GM23338 (cell line): ENCODE data around the gene PRCD. TPM values are rescaled to one million over a fixed set of nuclear protein-coding genes. Genes with fewer than 3 reads are reported as not detected.

ENCODE experiments used
- ATAC-seq: fragments of 200-7000 bp; cut with Tn5 transposase; 3 replicates; pipeline ENCODE4 v1.9.1; 2020
- DNase-seq: peaks from one replicate; pipeline ENCODE4 v3.0.0-alpha.2; 2015; ENCODE audit warnings: low spot score
- H2AFZ ChIP-seq: fragments of 200-600 bp; sonication (generic); 2 replicates; pipeline ENCODE4 v1.8.0; 2016; ENCODE audit warnings: antibody characterized with exemption, mild to moderate bottlenecking, moderate library complexity
- H3F3A ChIP-seq: fragments of 200-600 bp; sonication (generic); replicated peaks from 2 replicates; pipeline ENCODE4 v1.8.0; 2017; ENCODE audit warnings: antibody characterized with exemption, mixed run types, low read depth
- H3K27ac ChIP-seq: fragments of 200-600 bp; sonication (generic); 2 replicates; pipeline ENCODE4 v1.6.1; 2016; ENCODE audit warnings: low read depth
- H3K27me3 ChIP-seq: fragments of 200-600 bp; sonication (generic); 2 replicates; pipeline ENCODE4 v1.8.0; 2016; ENCODE audit warnings: mild to moderate bottlenecking, mixed run types, moderate library complexity; ENCODE audit not compliant: insufficient read depth
- H3K36me3 ChIP-seq: fragments of 200-600 bp; sonication (generic); 2 replicates; pipeline ENCODE4 v1.8.0; 2016; ENCODE audit warnings: mild to moderate bottlenecking; ENCODE audit not compliant: insufficient read depth
- H3K4me1 ChIP-seq: fragments of 200-600 bp; sonication (generic); 2 replicates; pipeline ENCODE4 v1.8.0; 2016; ENCODE audit warnings: mild to moderate bottlenecking, moderate library complexity; ENCODE audit not compliant: insufficient read depth
- H3K4me2 ChIP-seq: fragments of 200-600 bp; sonication (generic); 2 replicates; pipeline ENCODE4 v1.7.1; 2017; ENCODE audit warnings: mixed run types
- H3K4me3 ChIP-seq: fragments of 200-600 bp; sonication (generic); 2 replicates; pipeline ENCODE4 v1.6.1; 2016; ENCODE audit warnings: mixed run types
- H3K79me2 ChIP-seq: fragments of 200-600 bp; sonication (generic); replicated peaks from 2 replicates; pipeline ENCODE4 v1.8.0; 2017; ENCODE audit warnings: mild to moderate bottlenecking; ENCODE audit not compliant: insufficient read depth
- H3K9me2 ChIP-seq: fragments of 200-600 bp; sonication (generic); 2 replicates; pipeline ENCODE4 v1.8.0; 2017; ENCODE audit not compliant: insufficient read depth
- H4K20me1 ChIP-seq: fragments of 200-600 bp; sonication (generic); replicated peaks from 2 replicates; pipeline ENCODE4 v1.8.0; 2017; ENCODE audit warnings: mild to moderate bottlenecking; ENCODE audit not compliant: insufficient read depth
- H3K27ac Mint-ChIP-seq: 2 replicates; pipeline ENCODE4 v1.8.0; 2020; ENCODE audit warnings: inconsistent platforms, mild to moderate bottlenecking, moderate library complexity, mixed read lengths
- H3K27me3 Mint-ChIP-seq: 3 replicates; pipeline ENCODE4 v1.8.0; 2022; ENCODE audit warnings: low read depth, mild to moderate bottlenecking, moderate library complexity, mixed read lengths, inconsistent platforms; ENCODE audit not compliant: insufficient read depth, poor library complexity
- H3K36me3 Mint-ChIP-seq: 3 replicates; pipeline ENCODE4 v1.8.0; 2021; ENCODE audit warnings: low read depth, mild to moderate bottlenecking, inconsistent platforms, moderate library complexity, mixed read lengths
- H3K4me1 Mint-ChIP-seq: 3 replicates; pipeline ENCODE4 v1.8.0; 2020; ENCODE audit warnings: mild to moderate bottlenecking, inconsistent platforms, mixed read lengths
- H3K4me3 Mint-ChIP-seq: 3 replicates; pipeline ENCODE4 v1.8.0; 2021; ENCODE audit warnings: moderate library complexity, mild to moderate bottlenecking, inconsistent platforms, mixed read lengths
- H3K9me3 Mint-ChIP-seq: 3 replicates; pipeline ENCODE4 v1.8.0; 2020; ENCODE audit warnings: moderate library complexity, mild to moderate bottlenecking, inconsistent platforms, mixed read lengths
- CREB1 ChIP-seq: fragments of 250-450 bp; sonication (Bioruptor Pico); IDR thresholded peaks from 2 replicates; pipeline ENCODE4 v1.5.0; 2020; ENCODE audit warnings: low read depth, mild to moderate bottlenecking, moderate library complexity
- CTCF ChIP-seq, 2 experiments: fragments of 200-600 bp in 1 of 2; sonication (generic) in 1 of 2; conservative IDR thresholded peaks; 2 replicates each; pipeline versions ENCODE4 v1.5.1 to v1.6.1; 2016 to 2017; ENCODE audit warnings: antibody characterized with exemption in 2 of 2, low read depth in 2 of 2, mild to moderate bottlenecking in 2 of 2, moderate library complexity in 1 of 2
- ETS1 ChIP-seq: IDR thresholded peaks from 2 replicates; pipeline ENCODE4 v1.6.1; 2016; ENCODE audit warnings: antibody characterized with exemption
- EZH2 ChIP-seq: fragments of 200-600 bp; sonication (generic); IDR thresholded peaks from one replicate; pipeline ENCODE4 v1.8.0; 2017; ENCODE audit warnings: antibody characterized with exemption, mild to moderate bottlenecking, low read depth; ENCODE audit not compliant: unreplicated experiment
- JUNB ChIP-seq: IDR thresholded peaks from one replicate; pipeline ENCODE4 v1.6.1; 2016; ENCODE audit warnings: antibody characterized with exemption; ENCODE audit not compliant: unreplicated experiment
- NANOG ChIP-seq: IDR thresholded peaks from 2 replicates; pipeline ENCODE4 v1.6.1; 2016; ENCODE audit warnings: antibody characterized with exemption, borderline replicate concordance
- POLR2AphosphoS5 ChIP-seq: IDR thresholded peaks from 2 replicates; pipeline ENCODE4 v1.6.1; 2016; ENCODE audit warnings: antibody characterized with exemption, low read depth
- REST ChIP-seq: IDR thresholded peaks from one replicate; pipeline ENCODE4 v1.6.1; 2018; ENCODE audit warnings: antibody characterized with exemption; ENCODE audit not compliant: unreplicated experiment
- ZNF114 ChIP-seq: fragments of 250-450 bp; sonication (Bioruptor Pico); IDR thresholded peaks from 2 replicates; pipeline ENCODE4 v1.5.0; 2020; ENCODE audit warnings: mild to moderate bottlenecking, moderate library complexity
- ZNF331 ChIP-seq: fragments of 250-450 bp; sonication (Bioruptor Pico); IDR thresholded peaks from 2 replicates; pipeline ENCODE4 v1.5.0; 2020; ENCODE audit warnings: low read depth, mild to moderate bottlenecking, moderate library complexity
- ZNF462 ChIP-seq: fragments of 250-450 bp; sonication (Bioruptor Pico); IDR thresholded peaks from 2 replicates; pipeline ENCODE4 v1.5.0; 2020; ENCODE audit warnings: mild to moderate bottlenecking, moderate library complexity
- polyA plus RNA-seq: library from polyadenylated mRNA; unstranded; fragments of >200 nt; fragmentation: Nextera tagmentation; extraction: Ambion mirVana; gene quantifications from 2 replicates; pipeline ENCODE4 v1.2.1, GENCODE V29; 2016
- total RNA-seq: library from RNA; depleted of rRNA; stranded (reverse); fragments of >200 nt; shearing (Covaris generic); gene quantifications from 2 replicates; pipeline ENCODE4 v1.2.3, GENCODE V29; 2014

PRCD gene
- total and polyA plus RNA-seq, 2 experiments from 2014 or later, result 0.38 to 1.6 TPM

GRCh38 chr17:76502341-76503211 lies 37.3 kb upstream of the PRCD start (continued):
- no peak for TF ChIP-seq EZH2
- no peak for TF ChIP-seq JUNB

GRCh38 chr17:76504117-76504516 lies 35.7 kb upstream of the PRCD start:
- Histone ChIP-seq H3K79me2 (peaks cover 3% of the 10 kb centered on the region; the same call in 1 of the 2 replicates), H3K36me3 (no peaks in the 10 kb centered on the region), H3K4me1 (peaks cover 15% of the 10 kb centered on the region; the same call in 1 of the 2 replicates), H3K9me2 (no peaks in the 10 kb centered on the region), H3F3A (0 out of 2 replicates have a peak, but pooled peaks cover 3% of the 10 kb centered on the region), H4K20me1 (no peaks in the 10 kb centered on the region; the same call in 1 of the 2 replicates), H3K4me2 (no peak overlapping the region), H2AFZ (no peak overlapping the region), H3K4me3 (no peak overlapping the region), H3K27ac (no peak overlapping the region), H3K27me3 (peaks cover 4% of the 10 kb centered on the region; the same call in 1 of the 2 replicates)
- Mint-ChIP-seq H3K4me3 (no peak overlapping the region), H3K36me3 (no peaks in the 10 kb centered on the region), H3K27me3 (peaks cover 21% of the 10 kb centered on the region), H3K27ac (no peak overlapping the region), H3K4me1 (peaks cover 31% of the 10 kb centered on the region), H3K9me3 (no peaks in the 10 kb centered on the region)
- no peak for DNase-seq
- ATAC-seq, result no peak
- no peak for TF ChIP-seq ZNF331
- TF ChIP-seq CREB1 (CRISPR knock-in tag), result no peak
- no peak for TF ChIP-seq REST
- TF ChIP-seq ZNF114 (CRISPR knock-in tag), result no peak
- TF ChIP-seq NANOG, result no peak
- no peak for TF ChIP-seq ZNF462
- TF ChIP-seq EZH2, result no peak
- no peak for TF ChIP-seq CTCF (conservative IDR thresholded peaks at IDR 0.05; ENCODE audit: low read depth in 2 of 2)
- no peak for TF ChIP-seq ETS1
- TF ChIP-seq POLR2AphosphoS5, result no peak
